ENCODE data around the gene ARHGAP8. TPM values are rescaled to one million over a fixed set of nuclear protein-coding genes. Genes with fewer than 3 reads are reported as not detected.

Gene ARHGAP8
- total RNA-seq = 0.76 and 0.92 TPM in 2 replicates

DNA sequence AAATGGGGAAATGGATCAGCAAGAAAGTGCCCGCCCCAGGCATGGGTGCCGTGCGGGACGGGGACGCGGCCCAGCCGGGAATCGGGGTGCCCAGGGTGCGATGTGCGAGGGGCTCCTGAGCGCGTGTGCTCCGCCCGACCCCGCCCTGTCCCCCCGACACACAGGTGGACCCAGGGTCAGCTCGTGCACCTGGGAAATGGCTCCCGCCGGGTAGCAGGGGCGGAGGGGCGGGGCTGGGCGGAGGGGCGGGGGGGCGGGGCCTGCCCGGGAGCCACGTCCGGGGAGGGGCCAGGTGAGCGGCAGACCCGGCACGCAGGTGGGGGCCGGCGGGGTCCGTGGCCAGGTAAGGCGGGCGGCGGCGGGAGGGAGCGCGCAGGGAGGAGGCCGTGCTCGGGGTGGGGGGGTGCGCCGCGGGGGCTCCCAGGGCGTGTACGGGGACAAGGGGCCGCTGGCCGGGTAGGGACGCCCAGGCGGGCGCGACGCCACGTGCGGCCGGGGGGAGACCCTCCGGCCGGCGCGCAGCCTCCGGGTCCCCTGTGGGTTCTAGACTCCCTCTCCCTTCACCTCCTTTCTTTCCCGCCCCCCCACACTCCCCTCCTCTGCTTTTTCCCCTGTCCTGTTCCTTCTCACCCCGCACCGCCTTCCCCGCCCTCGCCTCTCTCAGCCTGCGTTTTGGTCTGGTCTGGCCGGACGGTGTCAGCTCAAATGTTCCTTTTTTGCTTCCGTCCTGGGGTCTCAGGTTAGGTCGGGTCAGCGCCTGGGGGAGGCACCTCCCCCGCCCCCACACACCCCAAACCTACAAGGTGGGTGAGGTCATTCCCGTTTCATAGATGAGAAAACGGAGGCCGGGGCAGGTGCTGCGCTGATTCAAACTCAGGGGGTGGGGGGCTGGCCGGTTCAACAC is at the start of gene ARHGAP8:
TSS of gene ARHGAP8 (plus strand) at position 291 of the 904 bp plus-strand sequence. CDS start 33,953 bp downstream, outside the sequence.
- no peak for DNase-seq (ENCODE audit: extremely low read depth, low read depth, low spot score)

DNA sequence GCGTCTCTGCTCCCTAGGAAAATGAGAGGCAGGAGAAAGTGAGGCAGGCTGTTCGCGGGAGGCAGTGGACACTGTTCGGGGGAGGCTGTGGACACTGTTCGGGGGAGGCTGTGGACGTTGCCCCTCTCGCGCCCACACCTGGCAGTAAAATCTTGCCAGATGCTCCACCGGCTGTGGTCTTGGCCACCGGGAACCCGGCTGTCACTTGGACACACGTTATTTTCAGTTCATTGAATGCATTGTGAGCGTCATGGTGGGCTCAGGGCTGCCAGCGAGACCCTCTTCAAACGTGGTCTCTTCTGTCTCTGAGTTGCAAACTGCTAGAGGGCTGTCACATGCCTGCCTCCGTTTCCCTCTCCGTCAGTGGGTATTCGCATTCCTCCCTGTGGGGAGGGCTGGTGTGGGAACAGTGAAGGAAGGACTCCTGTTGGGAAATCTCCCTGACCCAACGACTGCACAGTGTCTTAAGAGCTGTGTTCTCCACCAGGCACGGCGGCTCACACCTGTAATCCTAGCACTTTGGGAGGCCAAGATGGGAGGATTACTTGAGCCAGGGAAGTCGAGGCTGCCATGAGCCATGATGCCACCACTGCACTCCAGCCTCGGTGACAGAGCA is 49.0 kb upstream of the ARHGAP8 start:
- DNase-seq (ENCODE audit: extremely low read depth, low read depth, low spot score) = no peak

DNA sequence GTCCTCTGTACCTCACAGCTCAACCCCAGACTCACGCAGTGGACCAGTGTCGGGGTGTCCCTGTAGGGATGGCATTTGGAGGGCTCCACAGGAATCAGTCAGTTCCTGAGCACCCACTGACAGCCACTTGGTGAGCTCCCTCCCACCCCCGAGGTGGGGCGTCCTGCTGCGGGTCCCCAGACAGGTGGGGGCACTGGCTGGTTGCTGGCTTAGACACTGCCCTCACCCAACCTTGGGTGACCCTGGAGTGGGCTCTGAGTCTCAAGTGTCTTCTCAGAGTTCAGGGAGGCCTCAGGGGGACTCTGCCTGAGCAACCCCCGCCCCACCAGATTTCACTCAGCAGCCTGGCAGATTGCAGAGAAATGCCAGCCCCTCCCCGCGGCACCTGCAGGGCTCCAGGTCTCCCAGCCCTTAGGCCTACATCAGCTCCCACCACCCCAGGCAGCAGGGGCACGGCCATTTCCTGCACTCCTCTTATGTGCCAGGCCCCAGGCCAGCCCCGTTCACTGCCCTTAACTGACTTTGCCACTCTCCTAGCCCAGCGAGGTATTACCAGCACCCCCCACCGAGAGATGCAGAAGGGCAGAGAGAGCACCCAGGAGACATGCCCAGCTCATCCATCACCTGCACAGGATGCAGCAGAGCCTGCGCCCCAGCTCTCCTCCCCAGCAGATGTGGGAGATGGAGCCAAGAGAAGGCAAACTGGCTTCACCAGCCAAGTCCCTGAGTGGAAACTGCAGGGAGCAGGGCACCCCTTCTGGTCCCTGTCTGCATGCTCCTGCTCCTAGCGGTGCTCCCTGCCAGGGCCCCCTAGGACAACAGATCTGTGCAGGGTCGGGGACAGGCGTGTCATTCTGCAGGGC is 48.0 kb upstream of the ARHGAP8 start:
- no peak for DNase-seq (ENCODE audit: extremely low read depth, low read depth, low spot score)

DNA sequence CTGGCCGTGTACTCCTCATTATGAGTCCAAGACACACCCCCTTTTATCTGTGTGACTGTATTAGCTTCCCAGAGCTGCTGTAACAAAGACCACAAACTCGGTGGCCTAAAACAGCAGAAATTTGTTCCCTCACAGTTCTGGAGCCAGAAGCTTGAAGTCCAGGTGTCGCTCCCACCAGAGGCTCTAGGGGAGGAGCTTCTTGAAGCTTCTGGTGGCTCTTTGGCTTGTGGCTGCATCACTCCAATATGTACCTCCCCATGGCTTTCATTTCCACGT is 47.4 kb upstream of the ARHGAP8 start:
- no peak for DNase-seq (ENCODE audit: extremely low read depth, low read depth, low spot score)

DNA sequence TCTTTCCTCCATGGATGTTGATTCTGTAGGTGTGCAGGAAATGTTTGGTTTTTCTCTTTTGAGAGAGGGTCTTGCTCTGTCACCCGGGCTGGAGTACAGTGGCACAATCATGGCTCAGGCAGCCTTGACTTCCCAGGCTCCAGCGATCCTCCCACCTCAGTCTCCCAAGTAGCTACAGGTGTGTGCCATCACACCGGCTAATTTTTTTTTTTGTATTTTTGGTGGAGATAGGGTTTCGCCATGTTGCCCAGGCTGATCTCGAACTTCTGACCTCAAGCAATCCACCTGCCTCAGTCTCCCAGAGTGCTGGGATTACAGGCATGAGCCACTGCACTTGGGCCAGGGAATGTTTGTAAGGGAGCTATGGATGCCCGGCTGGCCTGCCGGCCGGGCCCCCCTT is 45.9 kb upstream of the ARHGAP8 start:
- no peak for DNase-seq (ENCODE audit: extremely low read depth, low read depth, low spot score)

DNA sequence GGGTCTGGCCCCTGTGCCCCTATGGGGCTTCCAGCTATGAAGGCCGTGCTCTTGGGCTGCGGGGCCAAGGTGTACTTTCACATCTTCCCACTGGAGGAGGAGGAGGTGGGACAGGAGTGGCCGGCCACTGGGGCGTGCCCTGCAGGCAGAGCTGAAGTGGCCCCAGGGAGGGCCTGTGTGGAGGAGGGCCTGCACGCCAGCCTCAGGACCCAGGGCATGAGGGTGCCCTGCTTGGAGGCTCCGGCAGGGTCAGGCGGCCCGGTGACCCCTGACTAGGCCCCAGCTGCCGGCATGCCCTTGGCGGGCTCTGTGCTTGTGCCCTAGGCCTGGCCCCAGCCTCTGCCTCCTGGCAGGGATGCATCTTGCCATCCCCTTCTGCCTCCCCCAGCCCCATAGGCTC is 45.2 kb upstream of the ARHGAP8 start:
- no peak for DNase-seq (ENCODE audit: extremely low read depth, low read depth, low spot score)

DNA sequence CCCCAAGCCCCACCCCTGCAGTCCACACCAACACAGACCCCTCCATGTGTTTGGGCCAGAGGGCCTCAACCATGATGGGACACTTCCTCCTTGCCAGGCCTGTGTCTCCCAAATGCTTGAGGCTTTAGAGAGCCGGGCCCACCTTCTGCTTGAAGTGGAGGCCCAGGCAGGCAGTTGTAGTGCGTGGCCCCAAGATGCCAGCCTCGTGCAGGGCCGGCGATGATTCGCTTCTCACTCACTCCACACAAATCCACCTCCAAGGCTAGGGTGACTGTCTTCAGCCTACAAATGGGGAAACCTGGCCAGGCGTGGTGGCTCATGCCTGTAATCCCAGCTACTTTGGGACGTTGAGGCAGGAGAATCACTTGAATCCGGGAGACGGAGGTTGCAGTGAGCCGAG is 44.6 kb upstream of the ARHGAP8 start:
- no peak for DNase-seq (ENCODE audit: extremely low read depth, low read depth, low spot score)

DNA sequence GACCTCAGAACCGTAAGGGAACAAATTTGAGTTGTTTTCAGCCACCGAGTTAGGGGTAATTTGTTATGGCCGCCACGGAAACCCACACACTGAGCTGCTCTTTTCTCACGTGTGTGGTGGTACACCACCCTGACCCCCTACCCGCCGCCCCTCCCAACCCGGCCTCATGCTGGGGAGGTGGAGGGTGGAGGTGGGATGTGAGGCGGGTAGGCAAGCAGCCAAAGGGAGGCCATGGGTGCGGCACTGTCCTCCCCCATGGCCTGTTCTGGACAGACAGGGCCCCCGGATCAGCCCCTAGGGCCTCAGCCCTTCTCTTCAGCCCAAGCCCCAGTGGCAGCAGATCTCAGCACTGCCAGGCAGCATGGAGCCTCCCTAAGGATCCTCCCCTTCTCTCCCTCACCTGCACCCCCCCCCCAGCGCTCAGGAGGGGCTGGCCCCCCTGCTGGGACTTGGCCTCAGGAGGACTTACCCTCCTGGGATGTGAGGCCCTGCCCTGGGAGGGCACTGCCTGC is 42.4 kb upstream of the ARHGAP8 start:
- no peak for DNase-seq (ENCODE audit: extremely low read depth, low read depth, low spot score)

DNA sequence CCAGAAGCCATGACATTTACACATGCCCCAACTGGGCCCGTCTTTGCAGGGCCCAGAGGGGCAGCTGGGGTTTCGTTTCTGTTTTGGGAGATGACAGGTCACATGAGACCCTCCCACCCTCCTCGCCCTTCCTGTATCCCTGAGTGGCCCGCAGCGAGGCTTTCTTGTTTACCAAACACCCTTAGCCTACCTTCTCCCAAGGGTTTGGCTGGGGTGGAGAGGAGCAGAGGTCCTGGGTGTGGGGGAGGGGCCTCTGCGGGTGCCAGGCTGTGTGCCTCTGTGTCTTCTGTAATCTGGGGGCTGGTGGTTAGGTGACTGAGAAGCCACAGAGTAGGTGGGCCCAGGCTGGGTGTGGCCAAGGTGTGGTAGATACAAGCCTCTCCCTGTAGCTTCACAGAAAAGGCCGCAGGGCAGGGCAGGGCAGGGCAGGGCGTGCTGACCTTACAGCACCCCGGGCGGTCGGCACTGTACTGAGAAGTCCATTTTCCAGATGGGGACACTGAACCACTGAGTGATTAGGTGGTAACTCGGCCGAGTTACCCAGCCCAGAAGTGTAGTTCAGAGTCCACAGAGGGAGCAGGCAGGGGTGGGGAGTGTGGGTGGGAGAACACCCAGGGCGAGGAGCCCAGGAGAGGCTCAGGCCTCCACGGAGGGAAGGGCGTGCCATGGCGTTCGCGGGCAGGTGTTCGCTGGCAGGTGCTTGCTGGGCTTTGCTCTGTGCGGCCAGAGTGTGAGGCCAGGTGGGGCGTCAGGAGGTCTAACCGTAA is 41.7 kb upstream of the ARHGAP8 start:
- no peak for DNase-seq (ENCODE audit: extremely low read depth, low read depth, low spot score)

DNA sequence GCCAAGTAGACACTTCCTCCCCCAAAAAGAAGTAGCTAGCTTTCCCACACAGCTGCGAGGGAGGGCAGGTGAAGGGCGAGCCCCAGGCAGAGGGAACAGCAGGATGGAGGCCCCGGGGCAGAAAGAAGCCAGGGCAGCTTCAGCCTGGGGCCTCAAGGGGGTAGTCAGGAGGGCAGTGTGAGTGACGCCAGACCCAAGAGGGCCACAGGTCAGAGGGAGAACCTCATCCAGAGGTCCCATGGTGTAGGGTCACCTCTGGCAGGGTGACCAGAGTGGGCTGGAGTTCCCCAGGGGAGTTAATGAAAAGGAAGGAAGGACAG is 41.2 kb upstream of the ARHGAP8 start:
- DNase-seq (ENCODE audit: extremely low read depth, low read depth, low spot score) = no peak

DNA sequence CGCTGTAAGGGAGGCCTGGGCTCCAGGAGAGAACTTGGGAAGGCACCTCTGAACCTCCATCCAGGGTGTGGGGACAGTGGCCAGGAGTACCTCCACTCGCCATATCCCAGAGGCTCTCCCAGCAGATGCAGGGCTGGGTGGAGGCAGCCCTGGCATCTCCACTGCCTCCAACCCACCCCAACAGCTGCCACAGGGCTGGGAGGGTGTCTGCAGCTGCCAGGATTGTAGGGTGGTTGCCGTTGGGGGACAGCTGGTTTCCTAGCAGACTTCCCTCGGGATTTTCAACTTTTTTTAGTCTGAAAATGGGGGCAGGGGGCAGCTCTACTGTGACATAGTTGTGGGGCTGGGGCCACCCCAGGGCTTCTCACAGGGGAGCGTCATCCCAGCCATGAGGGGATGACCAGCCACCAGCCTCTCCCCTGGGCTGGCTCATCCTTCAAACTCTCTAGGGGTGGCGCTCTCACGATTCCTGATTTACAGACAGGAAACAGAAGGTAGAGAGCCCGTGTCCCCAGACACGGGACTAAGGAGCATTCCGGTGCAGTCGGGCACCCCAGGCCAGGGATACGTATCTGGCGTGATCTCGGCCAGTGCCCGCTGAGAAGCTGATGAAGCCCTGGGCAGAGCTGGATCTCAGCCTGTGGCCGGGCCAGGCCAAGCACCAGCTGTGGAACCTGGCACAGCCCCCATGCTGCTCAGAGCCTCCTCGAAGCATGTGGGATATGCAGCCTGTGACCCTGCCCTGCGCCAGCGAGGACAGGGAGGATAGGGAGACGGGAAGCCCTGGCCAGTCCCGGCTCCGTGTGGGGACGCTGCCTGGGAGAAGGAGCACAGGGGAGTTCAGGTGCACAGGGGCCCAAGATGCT is 40.5 kb upstream of the ARHGAP8 start:
- no peak for DNase-seq (ENCODE audit: extremely low read depth, low read depth, low spot score)

DNA sequence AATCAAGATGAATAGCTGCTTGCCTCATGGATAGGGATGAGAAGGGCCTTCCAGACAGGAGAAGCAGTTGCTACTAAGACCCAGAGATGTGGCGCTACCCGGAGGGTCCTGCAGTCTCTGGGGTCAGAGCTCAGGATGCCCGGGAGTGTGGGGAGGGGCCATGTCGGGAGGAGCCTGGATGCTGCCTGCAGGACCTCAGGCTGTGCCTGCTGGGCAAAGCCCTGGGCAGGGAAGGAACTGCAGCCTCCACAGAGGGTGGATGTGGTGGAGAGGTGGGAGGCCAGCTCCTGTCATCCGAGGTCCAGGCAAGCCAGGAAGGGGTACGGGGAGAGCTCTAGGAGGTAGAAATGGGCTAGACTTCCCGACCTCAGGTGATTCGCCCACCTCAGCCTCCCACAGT is 39.4 kb upstream of the ARHGAP8 start:
- DNase-seq (ENCODE audit: extremely low read depth, low read depth, low spot score) = no peak

DNA sequence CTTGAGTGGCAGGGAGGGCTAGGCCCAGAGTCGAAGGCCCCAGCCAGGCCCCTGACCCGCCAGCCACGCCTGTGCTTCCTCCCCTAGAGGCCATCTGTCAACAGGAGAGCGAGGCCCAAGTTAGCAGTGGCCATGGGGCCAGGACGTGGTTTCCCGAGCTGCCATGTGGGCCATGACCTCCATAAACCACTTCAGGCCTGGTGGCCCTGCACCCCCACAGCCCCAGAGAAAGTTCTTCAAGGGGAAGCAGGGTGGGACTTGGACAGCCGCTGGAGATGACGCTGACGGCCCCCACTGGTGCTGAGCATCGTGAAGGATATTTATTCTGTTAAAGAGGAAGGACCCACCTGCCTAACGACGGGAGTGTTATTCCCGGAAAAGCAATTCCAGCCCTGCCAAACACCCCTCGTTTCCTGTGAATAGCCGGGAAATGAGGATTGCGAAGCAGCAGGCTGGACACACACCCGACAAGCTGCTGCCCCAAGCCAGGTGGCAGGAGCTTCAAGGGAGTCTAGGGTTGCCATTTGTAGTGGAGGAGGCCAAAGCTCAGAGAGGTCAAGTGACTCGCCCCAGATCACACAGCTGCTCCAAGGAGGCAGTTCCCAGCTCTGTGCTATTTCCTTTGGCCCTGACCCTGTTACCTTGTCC is 37.5 kb upstream of the ARHGAP8 start:
- no peak for DNase-seq (ENCODE audit: extremely low read depth, low read depth, low spot score)

DNA sequence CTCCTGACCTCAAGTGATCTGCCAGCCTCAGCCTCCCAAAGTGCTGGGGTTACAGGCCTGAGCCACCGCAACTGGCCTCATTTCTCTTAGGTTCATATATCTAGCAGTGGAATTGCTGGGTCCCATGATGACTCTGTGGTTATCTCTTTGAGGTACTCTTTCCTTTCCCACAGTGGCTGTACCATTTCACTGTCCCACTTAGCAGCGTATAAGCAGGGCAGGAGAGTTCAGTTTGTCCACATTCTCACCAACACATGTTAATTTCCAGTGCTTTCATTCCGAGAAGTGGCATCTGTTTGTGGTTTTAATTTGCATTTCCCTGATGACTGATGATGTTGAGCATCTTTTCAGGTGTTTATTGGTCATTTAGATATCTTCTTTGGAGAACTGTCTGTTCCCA is 34.0 kb upstream of the ARHGAP8 start:
- DNase-seq (ENCODE audit: extremely low read depth, low read depth, low spot score) = no peak

DNA sequence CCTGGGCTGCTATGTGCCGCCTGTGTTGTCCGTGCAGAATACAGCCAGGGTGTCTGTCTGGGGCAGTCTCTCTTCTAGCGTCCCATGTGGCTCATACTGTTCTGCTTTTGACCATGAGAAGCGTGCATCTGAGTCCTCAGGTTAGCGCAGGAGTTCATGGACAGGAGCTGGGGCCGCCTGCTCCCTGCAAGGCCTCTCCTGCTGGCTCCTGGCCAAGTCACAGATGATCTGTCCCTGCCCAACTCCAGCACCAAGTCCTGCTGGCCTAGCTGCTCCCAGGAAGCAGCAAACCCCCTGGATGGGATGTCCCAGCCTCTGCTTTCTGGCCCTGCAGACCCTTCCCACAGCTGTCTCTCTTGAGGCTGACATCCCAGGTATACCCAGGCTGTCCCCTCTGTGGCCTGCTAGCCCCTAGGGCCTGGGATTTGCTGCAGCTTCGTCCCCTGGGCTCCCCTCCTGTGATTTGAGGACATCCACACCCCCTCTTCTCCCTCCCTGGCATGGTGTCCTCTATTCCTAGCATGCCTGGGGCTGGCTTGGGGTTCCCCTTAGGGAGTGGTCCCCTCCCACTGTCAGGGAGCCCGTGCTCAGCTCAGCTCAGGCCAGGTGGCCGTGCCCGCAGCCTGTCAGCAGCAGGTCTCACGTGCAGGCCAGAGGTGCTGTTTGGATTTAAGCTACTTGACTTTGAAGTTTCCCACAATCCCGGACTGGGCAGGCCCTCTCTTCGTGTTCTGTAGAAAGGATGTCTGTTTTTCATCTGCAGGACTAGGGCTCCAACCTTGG is 32.6 kb upstream of the ARHGAP8 start:
- no peak for DNase-seq (ENCODE audit: extremely low read depth, low read depth, low spot score)

DNA sequence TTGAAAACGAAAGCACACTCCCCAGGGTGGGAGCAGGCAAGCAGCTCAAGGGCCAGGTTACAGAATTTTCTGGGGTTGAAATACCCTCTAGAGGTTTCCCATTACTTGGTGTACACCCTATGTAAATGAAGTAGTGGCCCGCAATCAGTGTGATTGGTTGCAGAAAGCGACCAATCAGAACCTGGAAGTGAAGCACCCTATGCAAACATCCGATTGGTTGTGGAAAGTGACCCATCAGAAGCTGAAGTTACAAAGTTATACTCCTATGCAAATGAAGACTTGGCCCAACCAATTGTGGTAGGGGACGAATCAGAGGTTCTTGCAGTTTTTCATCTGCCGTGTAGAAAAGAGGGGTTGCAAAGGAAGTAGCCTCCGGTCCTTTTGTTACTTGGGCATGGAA is 31.2 kb upstream of the ARHGAP8 start:
- no peak for DNase-seq (ENCODE audit: extremely low read depth, low read depth, low spot score)

DNA sequence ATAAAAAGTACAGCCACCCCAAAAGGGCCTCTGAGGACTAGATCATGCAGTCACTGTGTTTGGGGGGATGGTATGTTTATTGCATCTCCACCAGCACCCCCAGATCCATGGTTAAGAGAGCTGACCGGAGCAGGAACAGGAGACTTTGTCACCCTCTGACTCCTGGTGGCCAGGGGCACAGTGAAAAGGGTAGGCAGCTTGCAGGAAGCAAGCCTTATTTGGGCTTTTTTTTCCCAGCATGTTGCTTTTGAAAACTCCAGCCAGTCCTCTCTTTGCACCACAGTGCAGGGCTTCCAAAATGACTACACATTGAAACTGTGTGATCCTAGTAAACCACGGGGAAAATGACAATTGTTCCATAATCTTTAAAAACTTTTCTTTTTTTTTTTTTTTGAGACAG is 29.8 kb upstream of the ARHGAP8 start:
- DNase-seq (ENCODE audit: extremely low read depth, low read depth, low spot score) = no peak

DNA sequence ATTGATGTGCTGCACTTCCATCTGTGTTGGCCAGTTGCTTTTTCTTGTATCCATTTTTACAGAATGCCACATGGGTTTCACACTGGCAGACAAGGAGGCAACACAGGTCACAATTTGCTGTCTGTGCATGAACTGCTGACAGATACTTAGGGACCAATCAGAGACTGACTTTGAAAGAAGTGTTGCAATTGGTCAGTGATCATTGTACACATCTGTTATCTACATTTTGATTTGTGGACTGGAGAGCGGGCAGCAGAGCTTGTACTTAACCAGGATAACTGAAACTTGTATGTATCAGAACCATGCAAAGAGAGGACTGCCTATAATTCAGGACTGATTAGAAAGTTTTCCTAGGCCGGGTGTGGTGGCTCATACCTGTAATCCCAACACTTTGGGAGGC is 28.6 kb upstream of the ARHGAP8 start:
- no peak for DNase-seq (ENCODE audit: extremely low read depth, low read depth, low spot score)

DNA sequence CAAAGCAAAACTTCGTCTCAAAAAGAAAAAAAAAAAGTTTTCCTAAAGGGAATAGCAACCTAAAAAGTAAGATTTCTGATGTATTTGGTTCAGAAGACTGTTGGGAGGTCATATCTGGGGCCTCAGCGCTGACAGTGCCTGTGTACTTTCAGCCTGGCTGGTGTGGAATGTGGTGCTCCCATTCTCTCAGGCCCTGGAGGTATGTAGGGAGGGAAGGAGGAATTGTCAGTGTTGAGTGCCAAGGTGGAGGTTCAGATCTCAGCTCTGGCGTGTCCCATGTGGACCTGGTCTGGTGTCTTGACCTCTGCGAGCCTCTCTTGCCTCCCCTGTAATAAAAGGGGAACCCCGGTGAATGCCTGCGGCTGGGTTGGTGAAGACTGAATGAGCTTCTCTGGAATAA is 28.0 kb upstream of the ARHGAP8 start:
- no peak for DNase-seq (ENCODE audit: extremely low read depth, low read depth, low spot score)

All from glomerular endothelial cell (primary cell).